ENCODE measurements around the gene NUDT12.

GRCh38 chr5:103526164-103526915 is 36.2 kb downstream of the NUDT12 start:
- no peak for TF ChIP-seq POLR2AphosphoS5 (IDR thresholded peaks at IDR 0.05; ENCODE audit: low read depth, low read length)
- no peak for TF ChIP-seq SIN3A (IDR thresholded peaks at IDR 0.05; ENCODE audit: borderline replicate concordance, insufficient read depth, low read length)

Measured in PFSK-1 (cell line).